Peyer's patch (tissue), 4 donors: ENCODE measurements around the gene MAB21L4.

Experiments
- CTCF ChIP-seq, 6 experiments: fragments of 450-650 bp in 4 of 6; fragments of 200-600 bp in 2 of 6; sonication (generic) in 1 of 6; IDR thresholded peaks; one replicate each; pipeline ENCODE4 v1.5.1; 2017 to 2019; ENCODE audit warnings: antibody characterized with exemption in 6 of 6, mild to moderate bottlenecking in 3 of 6, moderate library complexity in 1 of 6
- POLR2A ChIP-seq, 2 donors: fragments of 450-650 bp; IDR thresholded peaks; one replicate each; pipeline ENCODE4 v1.5.1; 2017; ENCODE audit warnings: antibody characterized with exemption in 2 of 2, mild to moderate bottlenecking in 2 of 2, moderate library complexity in 2 of 2

GRCh38 chr2:240925191-240925567, 29.2 kb upstream of the MAB21L4 start:
- TF ChIP-seq CTCF (IDR thresholded peaks at IDR 0.05) (no peak), POLR2A (IDR thresholded peaks at IDR 0.05) (no peak)
